ENCODE results near the gene TMEM243.

Gene TMEM243

DNA sequence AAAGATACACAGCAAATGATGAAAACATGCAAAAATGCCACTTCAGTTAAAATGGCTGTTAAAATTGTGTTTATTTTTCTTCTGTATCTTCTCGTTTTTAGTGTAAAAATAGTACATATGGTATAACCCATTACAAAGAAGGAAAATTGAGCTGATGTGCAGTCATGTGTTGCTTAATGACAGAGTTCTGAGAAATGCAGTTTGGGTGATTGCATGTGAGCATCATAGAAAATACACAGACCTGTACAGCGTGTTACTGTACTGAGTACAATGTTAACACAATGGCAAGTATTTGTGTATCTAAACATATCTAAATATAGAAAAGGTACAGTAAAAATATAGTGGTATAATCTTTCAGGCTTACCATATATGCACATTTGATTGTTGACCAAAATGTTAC is 60.0 kb downstream of the TMEM243 start:
- H3K4me3 ChIP-seq = no peak overlapping the region
- H3K27me3 ChIP-seq = no peaks in the 10 kb centered on the region
- no peak for TF ChIP-seq CTCF (IDR thresholded peaks at IDR 0.05)
- H3K36me3 ChIP-seq = peaks cover 0 to 12% (median 8%) of the 10 kb centered on the region in 3 donors
- intact Hi-C loops (cut with DNase I; ENCODE audit: low total_unique reads) = no loop called here
- H3K9me3 ChIP-seq = no peaks in the 10 kb centered on the region
- H3K4me1 ChIP-seq = peaks cover 0 to 66% (median 36%) of the 10 kb centered on the region in 4 donors
- DNase-seq = no peak
- no peak overlapping the region for H3K27ac ChIP-seq

DNA sequence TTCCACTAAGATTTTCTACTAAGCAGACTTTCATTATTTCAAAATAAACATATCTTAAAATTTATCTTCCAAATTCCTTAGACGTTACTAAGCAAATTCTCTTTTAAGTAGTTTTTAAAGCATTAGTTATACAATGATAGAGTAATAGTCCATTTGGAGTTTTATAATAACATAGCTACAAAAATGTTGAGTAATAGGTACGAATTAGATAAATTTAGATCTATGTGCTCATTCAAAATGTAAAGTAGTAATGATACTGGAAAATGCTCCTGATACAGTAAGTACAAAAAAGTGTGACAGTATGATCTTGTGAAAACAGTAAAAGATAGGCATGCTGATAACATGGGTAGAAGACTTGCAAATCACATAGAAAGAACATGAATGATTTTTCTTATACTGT is 62.8 kb downstream of the TMEM243 start:
- no peak for DNase-seq
- TF ChIP-seq CTCF (IDR thresholded peaks at IDR 0.05) = no peak
- H3K36me3 ChIP-seq = no peaks in the 10 kb centered on the region
- peak overlapping the region in 1 of 2 donors; percentile 12 for H3K4me3 ChIP-seq
- H3K4me1 ChIP-seq = peaks cover 0 to 76% (median 37%) of the 10 kb centered on the region in 4 donors
- H3K9me3 ChIP-seq = no peaks in the 10 kb centered on the region
- intact Hi-C loops (cut with DNase I; ENCODE audit: low total_unique reads) = no loop called here
- peak overlapping the region; percentile 17 to 99 for H3K27ac ChIP-seq
- H3K27me3 ChIP-seq = no peaks in the 10 kb centered on the region

DNA sequence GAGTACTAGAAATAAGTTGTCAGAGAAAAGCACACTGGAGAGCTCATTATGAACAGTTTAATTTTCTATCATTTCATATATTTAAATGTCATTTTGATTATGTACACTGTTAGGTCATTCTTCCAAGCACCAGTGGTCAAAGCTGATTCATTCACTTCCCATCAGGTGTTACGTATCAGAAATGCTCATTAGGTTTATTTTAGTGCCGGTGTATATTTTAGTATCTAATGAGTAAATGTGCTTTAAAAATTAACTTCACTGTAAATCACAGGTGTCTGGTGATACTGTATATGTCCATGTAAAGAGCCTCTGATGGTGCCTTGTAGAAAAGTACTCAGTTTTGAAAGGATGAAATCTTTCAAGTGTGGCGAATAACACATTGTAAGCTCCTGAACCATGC is 63.7 kb downstream of the TMEM243 start:
- H3K27ac ChIP-seq = peak overlapping the region; percentile 18 to 99
- DNase-seq = no peak
- intact Hi-C loops (cut with DNase I; ENCODE audit: low total_unique reads) = no loop called here

GRCh38 chr7:87154569-87154968 is 65.0 kb downstream of the TMEM243 start:
- Histone ChIP-seq H3K9me3 (no peaks in the 10 kb centered on the region), H3K4me3 (peak overlapping the region; percentile 85), H3K27me3 (no peaks in the 10 kb centered on the region), H3K27ac (peak overlapping the region; percentile 1 to 99), H3K36me3 (no peaks in the 10 kb centered on the region), H3K4me1 (peaks cover 0 to 69% (median 34%) of the 10 kb centered on the region in 4 donors)
- intact Hi-C loops (cut with DNase I; ENCODE audit: low total_unique reads) = loop anchor here (5.0 kb wide), 1 partner anchor 97 kb away; the partner anchor contains the start of gene ELAPOR2
- TF ChIP-seq CTCF (IDR thresholded peaks at IDR 0.05) = no peak
- no peak for DNase-seq

More for the DNA sequence above, 63.7 kb downstream of the TMEM243 start:
- Histone ChIP-seq H3K9me3 (no peaks in the 10 kb centered on the region), H3K27me3 (no peaks in the 10 kb centered on the region), H3K4me1 (peaks cover 0 to 79% (median 36%) of the 10 kb centered on the region in 4 donors), H3K4me3 (peak overlapping the region in 1 of 2 donors; percentile 85), H3K36me3 (no peaks in the 10 kb centered on the region)
- TF ChIP-seq CTCF (IDR thresholded peaks at IDR 0.05) = no peak

GRCh38 chr7:87154166-87154565 is 65.4 kb downstream of the TMEM243 start:
- H3K27ac ChIP-seq = peak overlapping the region; percentile 99
- no peak for TF ChIP-seq CTCF (IDR thresholded peaks at IDR 0.05)
- H3K4me1 ChIP-seq = peaks cover 0 to 65% (median 30%) of the 10 kb centered on the region in 4 donors
- H3K27me3 ChIP-seq = no peaks in the 10 kb centered on the region
- H3K36me3 ChIP-seq = no peaks in the 10 kb centered on the region
- DNase-seq = no peak
- H3K4me3 ChIP-seq = peak overlapping the region; percentile 85
- no peaks in the 10 kb centered on the region for H3K9me3 ChIP-seq
- intact Hi-C loops (cut with DNase I; ENCODE audit: low total_unique reads) = loop anchor here (5.0 kb wide), 1 partner anchor 97 kb away; the partner anchor contains the start of gene ELAPOR2

Data from tibial artery (tissue), 4 donors.